ENCODE results near the gene YPEL3. TPM values are rescaled to one million over a fixed set of nuclear protein-coding genes. Genes with fewer than 3 reads are reported as not detected.

The YPEL3 gene
- total RNA-seq, 1 experiment from 2014 or later, result 52.7 TPM

DNA sequence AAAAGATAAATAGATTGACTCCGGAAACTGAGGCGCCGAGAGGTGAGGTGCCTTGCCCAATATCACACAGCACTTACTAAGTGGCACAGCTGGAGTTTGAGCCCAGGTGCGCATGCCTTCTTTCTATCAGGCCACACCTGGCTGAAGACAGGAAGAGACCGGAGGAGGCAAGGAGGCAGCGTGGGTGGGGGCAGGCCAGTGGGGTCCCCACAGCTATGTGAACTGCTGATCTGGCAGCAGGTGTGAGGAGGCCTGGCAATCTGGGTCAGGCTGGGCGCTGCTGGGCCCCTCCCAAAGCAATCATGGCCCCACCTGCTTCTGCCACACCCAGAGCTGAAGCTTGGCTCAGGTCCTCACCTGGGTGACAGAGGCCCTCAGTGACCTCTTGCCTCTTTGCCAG is 19.2 kb upstream of the YPEL3 start:
- peaks cover 3% of the 10 kb centered on the region for H3K4me1 Mint-ChIP-seq
- peaks cover 3% of the 10 kb centered on the region; the same call in 1 of the 2 replicates for H3K36me3 Mint-ChIP-seq
- no peak overlapping the region for H3K4me3 Mint-ChIP-seq
- no peaks in the 10 kb centered on the region for H3K27me3 Mint-ChIP-seq (ENCODE audit: low read depth)
- CTCF ChIA-PET, result interaction anchor here (1.2 to 6.9 kb wide), 2 partner anchors 24 to 500 kb away, joined by 4 to 129 read pairs; partner anchors contain the start of gene TBX6
- POLR2A ChIA-PET, result no interaction called here
- no peak for TF ChIP-seq HMGA2 (CRISPR knock-in tag; IDR thresholded peaks at IDR 0.05)
- TF ChIP-seq, protein P1, sequence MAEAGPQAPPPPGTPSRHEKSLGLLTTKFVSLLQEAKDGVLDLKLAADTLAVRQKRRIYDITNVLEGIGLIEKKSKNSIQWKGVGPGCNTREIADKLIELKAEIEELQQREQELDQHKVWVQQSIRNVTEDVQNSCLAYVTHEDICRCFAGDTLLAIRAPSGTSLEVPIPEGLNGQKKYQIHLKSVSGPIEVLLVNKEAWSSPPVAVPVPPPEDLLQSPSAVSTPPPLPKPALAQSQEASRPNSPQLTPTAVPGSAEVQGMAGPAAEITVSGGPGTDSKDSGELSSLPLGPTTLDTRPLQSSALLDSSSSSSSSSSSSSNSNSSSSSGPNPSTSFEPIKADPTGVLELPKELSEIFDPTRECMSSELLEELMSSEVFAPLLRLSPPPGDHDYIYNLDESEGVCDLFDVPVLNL (CRISPR knock-in tag; IDR thresholded peaks at IDR 0.05; ENCODE audit: borderline replicate concordance, low read depth), result no peak
- TF ChIP-seq, protein P2, sequence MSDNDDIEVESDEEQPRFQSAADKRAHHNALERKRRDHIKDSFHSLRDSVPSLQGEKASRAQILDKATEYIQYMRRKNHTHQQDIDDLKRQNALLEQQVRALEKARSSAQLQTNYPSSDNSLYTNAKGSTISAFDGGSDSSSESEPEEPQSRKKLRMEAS (CRISPR knock-in tag; IDR thresholded peaks at IDR 0.05), result no peak
- TF ChIP-seq ETV6 (CRISPR knock-in tag; IDR thresholded peaks at IDR 0.05), result no peak
- no peak for TF ChIP-seq ZNF671 (CRISPR knock-in tag; IDR thresholded peaks at IDR 0.05)
- TF ChIP-seq NR3C1 (CRISPR knock-in tag; conservative IDR thresholded peaks at IDR 0.05; ENCODE audit: low read depth), result no peak
- TF ChIP-seq SMAD4 (CRISPR knock-in tag; IDR thresholded peaks at IDR 0.05), result no peak
- TF ChIP-seq ZNF232 (CRISPR knock-in tag; IDR thresholded peaks at IDR 0.05), result no peak
- no peak for TF ChIP-seq ZBTB21 (CRISPR knock-in tag; IDR thresholded peaks at IDR 0.05; ENCODE audit: borderline replicate concordance)
- TF ChIP-seq ATF1 (CRISPR knock-in tag; IDR thresholded peaks at IDR 0.05), result no peak
- TF ChIP-seq, protein P3, sequence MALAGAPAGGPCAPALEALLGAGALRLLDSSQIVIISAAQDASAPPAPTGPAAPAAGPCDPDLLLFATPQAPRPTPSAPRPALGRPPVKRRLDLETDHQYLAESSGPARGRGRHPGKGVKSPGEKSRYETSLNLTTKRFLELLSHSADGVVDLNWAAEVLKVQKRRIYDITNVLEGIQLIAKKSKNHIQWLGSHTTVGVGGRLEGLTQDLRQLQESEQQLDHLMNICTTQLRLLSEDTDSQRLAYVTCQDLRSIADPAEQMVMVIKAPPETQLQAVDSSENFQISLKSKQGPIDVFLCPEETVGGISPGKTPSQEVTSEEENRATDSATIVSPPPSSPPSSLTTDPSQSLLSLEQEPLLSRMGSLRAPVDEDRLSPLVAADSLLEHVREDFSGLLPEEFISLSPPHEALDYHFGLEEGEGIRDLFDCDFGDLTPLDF (CRISPR knock-in tag; IDR thresholded peaks at IDR 0.05), result no peak
- TF ChIP-seq, protein P4, sequence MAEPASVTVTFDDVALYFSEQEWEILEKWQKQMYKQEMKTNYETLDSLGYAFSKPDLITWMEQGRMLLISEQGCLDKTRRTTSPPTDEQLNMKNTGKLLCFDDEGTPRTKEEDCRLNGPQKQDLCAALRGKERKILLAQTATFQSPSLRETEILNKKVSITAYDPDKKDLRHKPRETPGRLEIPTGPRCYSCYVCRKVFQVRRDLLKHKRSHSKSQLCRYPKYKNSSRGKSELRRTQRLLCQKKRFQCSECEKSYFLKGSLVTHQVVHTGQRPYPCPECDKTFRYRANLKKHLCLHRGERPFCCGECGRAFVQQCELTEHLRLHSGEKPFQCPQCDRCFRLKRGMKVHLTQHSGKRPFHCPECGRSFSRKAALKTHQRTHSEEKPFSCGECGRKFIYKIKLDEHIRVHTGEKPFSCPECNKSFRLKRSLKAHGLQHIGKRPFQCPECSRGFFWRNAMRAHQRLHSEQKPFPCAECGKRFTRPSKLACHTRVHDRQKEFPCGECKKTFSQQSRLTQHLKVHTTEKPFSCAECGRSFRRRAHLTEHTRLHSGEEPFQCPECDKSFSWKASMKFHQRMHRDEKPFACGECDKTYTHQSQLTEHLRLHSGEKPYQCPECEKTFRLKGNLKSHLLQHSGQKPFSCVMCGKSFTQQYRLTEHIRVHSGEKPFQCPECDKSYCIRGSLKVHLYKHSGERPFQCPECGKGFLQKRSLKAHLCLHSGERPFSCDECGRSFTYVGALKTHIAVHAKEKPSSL (CRISPR knock-in tag; conservative IDR thresholded peaks at IDR 0.05), result no peak
- TF ChIP-seq, protein P5, sequence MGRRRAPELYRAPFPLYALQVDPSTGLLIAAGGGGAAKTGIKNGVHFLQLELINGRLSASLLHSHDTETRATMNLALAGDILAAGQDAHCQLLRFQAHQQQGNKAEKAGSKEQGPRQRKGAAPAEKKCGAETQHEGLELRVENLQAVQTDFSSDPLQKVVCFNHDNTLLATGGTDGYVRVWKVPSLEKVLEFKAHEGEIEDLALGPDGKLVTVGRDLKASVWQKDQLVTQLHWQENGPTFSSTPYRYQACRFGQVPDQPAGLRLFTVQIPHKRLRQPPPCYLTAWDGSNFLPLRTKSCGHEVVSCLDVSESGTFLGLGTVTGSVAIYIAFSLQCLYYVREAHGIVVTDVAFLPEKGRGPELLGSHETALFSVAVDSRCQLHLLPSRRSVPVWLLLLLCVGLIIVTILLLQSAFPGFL (CRISPR knock-in tag; IDR thresholded peaks at IDR 0.05; ENCODE audit: borderline replicate concordance), result no peak
- TF ChIP-seq CREM (CRISPR knock-in tag; IDR thresholded peaks at IDR 0.05), result no peak
- no peak for TF ChIP-seq TEAD4 (CRISPR knock-in tag; IDR thresholded peaks at IDR 0.05)
- no peak for TF ChIP-seq MYBL2 (CRISPR knock-in tag; IDR thresholded peaks at IDR 0.05)
- TF ChIP-seq NFYB (CRISPR knock-in tag; conservative IDR thresholded peaks at IDR 0.05; ENCODE audit: low read depth), result no peak
- TF ChIP-seq, protein P6, sequence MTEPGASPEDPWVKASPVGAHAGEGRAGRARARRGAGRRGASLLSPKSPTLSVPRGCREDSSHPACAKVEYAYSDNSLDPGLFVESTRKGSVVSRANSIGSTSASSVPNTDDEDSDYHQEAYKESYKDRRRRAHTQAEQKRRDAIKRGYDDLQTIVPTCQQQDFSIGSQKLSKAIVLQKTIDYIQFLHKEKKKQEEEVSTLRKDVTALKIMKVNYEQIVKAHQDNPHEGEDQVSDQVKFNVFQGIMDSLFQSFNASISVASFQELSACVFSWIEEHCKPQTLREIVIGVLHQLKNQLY (CRISPR knock-in tag; IDR thresholded peaks at IDR 0.05), result no peak
- TF ChIP-seq, protein P7, sequence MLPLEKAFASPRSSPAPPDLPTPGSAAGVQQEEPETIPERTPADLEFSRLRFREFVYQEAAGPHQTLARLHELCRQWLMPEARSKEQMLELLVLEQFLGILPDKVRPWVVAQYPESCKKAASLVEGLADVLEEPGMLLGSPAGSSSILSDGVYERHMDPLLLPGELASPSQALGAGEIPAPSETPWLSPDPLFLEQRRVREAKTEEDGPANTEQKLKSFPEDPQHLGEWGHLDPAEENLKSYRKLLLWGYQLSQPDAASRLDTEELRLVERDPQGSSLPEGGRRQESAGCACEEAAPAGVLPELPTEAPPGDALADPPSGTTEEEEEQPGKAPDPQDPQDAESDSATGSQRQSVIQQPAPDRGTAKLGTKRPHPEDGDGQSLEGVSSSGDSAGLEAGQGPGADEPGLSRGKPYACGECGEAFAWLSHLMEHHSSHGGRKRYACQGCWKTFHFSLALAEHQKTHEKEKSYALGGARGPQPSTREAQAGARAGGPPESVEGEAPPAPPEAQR (CRISPR knock-in tag; IDR thresholded peaks at IDR 0.05), result no peak
- no peak for DNase-seq (ENCODE audit: low spot score)
- no peak for ATAC-seq
- no peak overlapping the region for H3K27ac Mint-ChIP-seq
- H3K9me3 Mint-ChIP-seq, result no peaks in the 10 kb centered on the region

Measured in WTC11 (cell line).